GM18858 (cell line): Measurements from ENCODE around the gene ACOT2.
"Not testable (repeated sequence)": the region's sequence is repeated elsewhere in the genome, so short reads cannot be mapped to it uniquely, and the experiment has no call there.

Experiments used
- ATAC-seq: cut with Tn5 transposase; IDR thresholded peaks from one replicate; pipeline ENCODE4 v1.9.1; 2021; ENCODE audit not compliant: unreplicated experiment

The ACOT2 gene, protein sequence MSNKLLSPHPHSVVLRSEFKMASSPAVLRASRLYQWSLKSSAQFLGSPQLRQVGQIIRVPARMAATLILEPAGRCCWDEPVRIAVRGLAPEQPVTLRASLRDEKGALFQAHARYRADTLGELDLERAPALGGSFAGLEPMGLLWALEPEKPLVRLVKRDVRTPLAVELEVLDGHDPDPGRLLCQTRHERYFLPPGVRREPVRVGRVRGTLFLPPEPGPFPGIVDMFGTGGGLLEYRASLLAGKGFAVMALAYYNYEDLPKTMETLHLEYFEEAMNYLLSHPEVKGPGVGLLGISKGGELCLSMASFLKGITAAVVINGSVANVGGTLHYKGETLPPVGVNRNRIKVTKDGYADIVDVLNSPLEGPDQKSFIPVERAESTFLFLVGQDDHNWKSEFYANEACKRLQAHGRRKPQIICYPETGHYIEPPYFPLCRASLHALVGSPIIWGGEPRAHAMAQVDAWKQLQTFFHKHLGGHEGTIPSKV

DNA sequence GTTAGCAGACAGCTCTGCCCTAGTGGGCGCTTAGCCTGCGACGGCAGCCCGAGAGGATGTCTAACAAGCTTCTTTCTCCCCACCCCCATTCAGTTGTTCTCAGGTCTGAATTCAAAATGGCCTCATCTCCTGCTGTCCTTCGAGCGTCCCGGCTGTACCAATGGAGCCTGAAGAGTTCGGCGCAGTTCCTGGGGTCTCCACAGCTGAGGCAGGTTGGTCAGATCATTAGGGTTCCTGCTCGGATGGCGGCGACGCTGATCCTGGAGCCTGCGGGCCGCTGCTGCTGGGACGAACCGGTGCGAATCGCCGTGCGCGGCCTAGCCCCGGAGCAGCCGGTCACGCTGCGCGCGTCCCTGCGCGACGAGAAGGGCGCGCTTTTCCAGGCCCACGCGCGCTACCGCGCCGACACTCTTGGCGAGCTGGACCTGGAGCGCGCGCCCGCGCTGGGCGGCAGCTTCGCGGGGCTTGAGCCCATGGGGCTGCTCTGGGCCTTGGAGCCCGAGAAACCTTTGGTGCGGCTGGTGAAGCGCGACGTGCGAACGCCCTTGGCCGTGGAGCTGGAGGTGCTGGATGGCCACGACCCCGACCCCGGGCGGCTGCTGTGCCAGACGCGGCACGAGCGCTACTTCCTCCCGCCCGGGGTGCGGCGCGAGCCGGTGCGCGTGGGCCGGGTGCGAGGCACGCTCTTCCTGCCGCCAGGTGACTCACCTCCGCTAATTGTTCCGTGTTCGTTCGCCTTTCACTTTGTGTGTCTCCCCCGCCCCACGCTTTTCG is at the start of gene ACOT2:
TSS of gene ACOT2 (plus strand) at position 29 of the 774 bp plus-strand sequence. CDS start at position 57, 28 bp downstream.
- peak; percentile 38 for ATAC-seq

DNA sequence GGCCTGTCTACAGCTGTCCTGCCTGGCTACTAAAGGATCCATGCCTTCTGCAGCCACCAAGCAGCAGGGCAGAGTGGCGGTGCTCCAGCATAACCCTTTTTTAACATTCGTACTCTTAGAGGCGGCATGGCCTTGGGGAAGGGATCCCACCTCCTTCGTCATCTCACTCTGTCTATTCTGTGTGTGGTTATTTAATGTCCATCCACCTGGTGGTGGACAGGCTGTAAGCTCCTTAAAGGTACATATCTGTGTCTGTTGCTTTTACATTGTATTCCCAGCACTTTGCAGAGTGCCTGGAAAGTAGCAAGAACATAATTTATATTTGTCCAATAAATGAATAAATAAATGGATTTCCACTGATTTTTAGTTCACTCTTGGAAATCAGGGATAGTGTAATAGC is 47.8 kb upstream of the ACOT2 start:
- ATAC-seq = no peak

DNA sequence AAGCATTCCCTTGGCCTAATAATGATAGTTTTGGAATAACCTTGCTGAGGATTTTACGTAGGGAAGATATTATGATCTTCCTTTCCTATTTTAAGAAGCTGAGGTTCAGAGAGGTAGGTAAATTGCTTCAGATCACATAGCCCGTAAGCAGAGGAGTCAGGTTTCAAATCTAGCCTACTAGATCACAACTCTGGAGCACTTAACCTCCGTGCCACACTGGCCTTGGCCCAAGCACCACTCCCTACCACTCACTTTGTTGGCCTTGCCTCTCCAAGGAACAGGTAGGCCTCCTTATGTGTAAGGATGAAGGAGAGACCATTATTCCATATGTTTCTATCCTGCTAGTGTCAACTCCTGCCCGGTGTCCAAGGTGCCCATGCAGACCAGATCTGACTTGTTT is 44.5 kb upstream of the ACOT2 start:
- ATAC-seq = no peak

DNA sequence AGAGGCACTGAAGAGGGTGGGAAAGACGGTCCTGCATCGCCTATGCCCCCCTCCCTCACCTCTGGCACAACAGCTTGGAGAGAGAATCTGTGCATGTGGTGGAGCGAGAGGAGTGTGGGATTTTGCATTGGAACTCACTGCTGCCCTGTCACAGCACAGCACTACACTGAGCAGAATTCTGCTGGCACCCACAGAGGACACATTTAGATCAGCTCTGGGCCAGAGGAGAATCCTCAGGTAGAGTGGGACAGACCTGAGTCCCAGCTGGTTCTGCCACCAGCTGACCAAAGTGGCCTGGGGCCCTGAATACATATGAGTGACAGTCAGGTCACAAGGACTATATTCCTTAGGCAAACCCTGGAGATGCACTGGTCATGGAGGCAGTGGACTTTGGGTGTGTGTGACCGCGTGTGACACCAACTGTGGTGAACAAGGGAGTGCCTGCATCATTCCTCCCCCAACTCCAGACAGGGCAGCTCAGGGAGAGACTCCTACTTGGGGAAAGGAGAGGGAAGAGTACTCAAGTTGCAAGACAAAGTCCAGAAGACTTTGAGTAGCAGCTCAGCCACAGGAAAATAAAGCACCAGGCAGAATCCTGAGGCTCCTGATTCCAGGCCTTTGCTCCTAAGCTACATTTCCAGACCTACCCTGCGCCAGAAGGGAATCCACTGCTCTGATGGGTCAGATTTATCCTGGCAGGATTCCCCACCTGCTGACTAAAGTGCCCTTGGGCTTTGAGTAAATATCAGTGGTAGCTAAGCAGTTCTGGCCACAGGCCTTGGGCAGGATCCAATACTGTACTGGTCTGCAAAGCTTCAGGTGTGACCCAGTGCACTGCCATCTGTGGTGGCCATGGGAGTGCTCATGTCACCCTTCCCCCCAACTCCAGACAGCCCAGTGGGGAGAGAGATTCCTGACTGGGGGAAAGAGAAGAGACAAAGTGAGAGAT is 42.7 kb upstream of the ACOT2 start:
- ATAC-seq = no peak

DNA sequence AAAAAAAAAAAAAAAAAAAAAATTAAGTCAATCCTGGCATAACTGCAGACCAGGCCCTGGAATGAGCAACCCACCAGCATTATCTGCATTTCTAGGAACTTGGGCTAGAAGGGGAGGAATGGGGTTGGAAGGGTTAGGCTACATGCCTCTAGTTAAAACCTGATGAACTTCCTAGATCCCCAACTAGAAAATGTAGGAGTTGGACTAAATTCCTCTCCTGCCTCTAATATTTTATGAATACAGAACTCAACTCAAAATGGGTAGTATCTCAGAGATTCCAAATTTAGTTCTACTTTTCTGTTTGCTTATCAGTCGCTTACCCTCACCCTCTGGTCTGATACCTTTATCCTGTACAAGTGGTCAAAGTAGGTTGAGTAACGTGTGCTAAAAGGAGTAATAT is 39.7 kb upstream of the ACOT2 start:
- ATAC-seq = not testable (repeated sequence)

DNA sequence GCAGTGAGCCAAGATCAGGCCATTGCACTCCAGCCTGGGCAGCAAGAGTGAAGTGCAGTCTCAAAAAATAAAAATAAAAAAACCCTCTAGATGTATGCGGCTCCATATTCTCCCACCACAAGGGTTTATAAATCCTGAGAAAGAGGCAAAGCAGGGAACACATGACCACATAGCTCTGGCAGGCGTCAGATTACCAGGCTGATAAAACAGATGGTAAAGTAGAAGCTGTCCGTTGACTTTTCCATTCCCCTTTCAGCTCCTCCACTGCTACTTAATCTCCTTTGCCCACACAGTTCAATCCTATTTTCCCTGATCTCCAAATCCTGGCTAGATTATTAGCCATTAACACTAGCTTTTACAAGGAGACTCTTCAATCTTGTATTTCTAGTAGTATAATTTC is 37.0 kb upstream of the ACOT2 start:
- not testable (repeated sequence) for ATAC-seq

DNA sequence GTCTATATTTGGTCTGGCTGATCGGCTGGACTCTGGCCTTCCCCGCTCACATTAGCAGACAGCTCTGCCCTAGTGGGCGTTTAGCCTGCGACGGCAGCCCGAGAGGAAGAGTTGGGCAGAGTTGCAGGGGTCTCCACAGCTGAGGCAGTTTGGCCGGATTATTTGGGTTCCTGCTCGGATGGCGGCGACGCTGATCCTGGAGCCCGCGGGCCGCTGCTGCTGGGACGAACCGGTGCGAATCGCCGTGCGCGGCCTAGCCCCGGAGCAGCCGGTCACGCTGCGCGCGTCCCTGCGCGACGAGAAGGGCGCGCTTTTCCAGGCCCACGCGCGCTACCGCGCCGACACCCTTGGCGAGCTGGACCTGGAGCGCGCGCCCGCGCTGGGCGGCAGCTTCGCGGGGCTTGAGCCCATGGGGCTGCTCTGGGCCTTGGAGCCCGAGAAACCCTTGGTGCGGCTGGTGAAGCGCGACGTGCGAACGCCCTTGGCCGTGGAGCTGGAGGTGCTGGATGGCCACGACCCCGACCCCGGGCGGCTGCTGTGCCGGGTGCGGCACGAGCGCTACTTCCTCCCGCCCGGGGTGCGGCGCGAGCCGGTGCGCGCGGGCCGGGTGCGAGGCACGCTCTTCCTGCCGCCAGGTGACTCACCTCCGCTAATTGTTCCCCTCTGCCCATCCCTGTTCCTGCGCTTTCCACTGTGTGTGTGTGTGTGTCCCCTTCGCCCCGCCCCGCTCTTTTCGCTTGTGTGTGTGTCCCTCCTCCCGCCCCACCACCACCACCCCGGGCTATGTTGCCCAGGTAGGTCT is 31.6 kb upstream of the ACOT2 start:
- not testable (repeated sequence) for ATAC-seq

DNA sequence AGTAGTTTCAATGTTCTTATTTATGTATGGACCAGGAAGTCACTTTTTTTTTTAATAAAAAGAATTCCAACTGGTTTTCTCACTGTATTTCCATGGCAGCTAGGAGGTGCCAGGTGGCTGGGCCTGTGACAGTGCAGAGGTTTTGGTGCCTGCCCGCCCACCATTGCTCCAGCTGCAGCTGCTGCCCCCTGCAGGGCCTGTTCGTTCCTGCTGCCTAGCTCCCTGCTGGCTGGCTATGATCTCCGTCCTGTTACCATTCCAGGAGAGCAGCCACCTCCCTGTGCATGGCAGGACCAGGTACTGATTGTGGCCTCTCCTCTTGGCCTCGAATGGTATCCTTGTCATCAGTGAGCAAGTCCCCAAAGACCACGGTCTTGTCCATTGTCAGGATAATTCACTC is 30.0 kb upstream of the ACOT2 start:
- ATAC-seq = peak; percentile 62

DNA sequence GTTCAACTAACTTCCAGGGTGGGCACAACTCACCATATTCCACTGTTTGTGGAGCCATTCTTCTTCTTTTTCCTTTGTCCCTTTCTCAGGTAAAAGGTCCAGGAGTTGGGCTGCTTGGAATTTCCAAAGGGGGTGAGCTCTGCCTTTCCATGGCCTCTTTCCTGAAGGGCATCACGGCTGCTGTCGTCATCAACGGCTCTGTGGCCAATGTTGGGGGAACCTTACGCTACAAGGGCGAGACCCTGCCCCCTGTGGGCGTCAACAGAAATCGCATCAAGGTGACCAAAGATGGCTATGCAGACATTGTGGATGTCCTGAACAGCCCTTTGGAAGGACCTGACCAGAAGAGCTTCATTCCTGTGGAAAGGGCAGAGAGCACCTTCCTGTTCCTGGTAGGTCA is 26.1 kb upstream of the ACOT2 start:
- ATAC-seq = not testable (repeated sequence)

DNA sequence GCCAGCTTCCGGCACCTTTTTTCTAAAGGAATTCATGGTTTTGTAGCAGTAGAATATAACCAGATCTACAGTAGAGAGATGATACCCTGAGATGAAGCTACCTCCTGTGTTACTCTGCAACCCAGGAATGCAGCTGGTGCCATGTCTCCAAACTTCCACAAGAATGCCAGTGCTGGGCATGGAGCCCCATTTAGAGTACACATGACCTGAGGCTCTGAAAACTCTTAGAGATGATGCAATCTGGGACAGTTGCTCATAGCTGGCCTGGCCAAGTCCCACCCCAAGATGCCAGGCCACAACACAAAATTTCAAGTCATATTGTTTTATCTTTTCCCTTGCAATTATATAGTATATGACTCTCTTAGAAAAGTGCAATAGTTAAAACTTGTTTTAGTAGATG is 23.7 kb upstream of the ACOT2 start:
- not testable (repeated sequence) for ATAC-seq

DNA sequence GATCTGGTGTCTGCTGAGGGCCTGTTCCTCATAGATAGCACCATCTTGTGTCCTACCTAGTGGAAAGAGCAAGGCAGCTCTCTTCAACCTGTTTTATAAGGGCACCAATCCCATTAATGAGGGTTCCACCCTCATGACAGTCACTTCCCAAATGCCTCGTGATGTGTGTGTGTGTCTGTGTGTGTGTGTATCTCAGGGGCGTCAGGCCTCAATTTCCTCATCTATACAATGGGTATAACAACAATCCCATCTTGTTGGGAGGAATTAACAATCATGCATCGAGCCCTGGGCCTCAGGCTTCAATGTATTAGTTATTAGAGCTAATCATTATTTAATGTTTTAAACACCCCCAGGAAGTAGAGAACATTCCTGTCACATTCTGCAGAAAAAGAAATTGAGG is 19.9 kb upstream of the ACOT2 start:
- ATAC-seq = not testable (repeated sequence)

DNA sequence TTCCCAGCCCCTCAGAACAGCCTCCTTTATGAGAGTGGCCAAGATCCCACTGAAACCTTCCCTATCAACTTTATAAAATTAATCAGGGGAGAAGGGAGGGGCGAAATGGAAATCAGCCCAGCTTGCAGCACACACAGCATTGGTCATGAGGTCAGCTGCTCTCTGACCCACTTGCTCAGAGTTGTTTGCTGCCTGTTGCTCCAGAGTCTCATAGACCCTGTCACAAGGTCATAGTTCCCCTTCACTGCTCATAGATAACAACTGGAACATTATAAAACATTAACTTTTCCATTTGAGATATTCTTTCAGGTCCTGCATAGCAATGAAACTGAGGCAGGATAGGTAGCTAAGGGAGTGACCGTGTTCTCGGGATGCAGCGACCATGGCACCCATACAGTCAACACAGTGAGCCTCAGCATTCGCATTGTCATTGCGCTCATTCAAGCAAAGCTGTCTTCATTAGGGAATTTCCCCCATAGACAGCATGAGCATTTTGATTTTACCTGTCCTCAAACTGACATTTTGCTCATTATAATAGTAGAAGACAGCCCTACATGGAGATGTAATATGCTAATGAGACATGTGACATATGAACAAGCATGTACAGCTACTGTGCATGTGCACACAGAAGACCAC is 19.0 kb upstream of the ACOT2 start:
- not testable (repeated sequence) for ATAC-seq

DNA sequence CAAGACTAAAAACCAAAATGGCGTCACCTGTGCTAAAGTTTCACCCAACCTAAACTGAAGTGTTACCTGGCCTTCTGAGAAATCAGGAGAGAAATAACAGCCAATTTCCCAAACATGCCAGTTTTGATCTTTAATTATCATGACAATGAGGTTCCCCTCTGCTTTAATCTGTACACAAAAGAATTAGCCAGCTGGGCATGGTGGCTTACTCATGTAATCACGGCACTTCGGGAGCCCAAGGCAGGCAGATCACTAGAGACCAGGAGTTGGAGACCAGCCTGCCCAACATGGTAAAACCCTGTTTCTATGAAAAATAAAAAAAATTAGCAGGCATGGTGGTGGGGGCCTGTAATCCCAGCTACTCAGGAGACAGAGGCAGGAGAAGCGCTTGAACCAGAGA is 15.2 kb upstream of the ACOT2 start:
- no peak for ATAC-seq

DNA sequence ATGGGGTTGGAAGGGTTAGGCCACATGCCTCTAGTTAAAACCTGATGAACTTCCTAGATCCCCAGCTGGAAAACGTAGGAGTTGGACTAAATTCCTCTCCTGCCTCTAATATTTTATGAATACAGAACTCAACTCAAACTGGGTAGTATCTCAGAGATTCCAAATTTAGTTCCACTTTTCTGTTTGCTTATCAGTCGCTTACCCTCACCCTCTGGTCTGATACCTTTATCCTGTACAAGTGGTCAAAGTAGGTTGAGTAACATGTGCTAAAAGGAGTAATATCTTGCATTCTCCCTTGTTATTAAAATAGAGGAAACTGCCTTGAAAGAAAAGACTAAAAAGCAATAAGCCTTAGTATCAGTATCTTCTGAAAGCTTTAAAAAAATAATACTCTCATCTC is 11.8 kb upstream of the ACOT2 start:
- ATAC-seq = not testable (repeated sequence)

DNA sequence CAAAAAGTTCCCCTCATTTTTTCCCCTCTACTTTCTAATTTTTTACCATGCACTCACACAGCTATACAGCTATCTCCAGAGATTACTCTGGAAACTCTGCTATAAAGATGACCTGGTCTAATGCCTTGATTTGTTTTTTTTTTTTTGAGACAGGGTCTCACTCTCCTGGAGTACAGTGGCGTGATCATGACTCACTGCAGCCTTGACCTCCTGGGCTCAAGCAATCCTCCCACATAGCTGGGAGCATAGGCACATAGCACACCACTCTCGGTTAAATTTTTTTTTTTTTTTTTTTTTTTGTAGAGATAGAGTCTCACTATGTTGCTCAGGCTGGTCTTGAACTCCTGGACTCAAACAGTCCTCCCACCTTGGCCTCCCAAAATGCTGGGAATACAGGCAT is 10.8 kb upstream of the ACOT2 start:
- ATAC-seq = not testable (repeated sequence)

DNA sequence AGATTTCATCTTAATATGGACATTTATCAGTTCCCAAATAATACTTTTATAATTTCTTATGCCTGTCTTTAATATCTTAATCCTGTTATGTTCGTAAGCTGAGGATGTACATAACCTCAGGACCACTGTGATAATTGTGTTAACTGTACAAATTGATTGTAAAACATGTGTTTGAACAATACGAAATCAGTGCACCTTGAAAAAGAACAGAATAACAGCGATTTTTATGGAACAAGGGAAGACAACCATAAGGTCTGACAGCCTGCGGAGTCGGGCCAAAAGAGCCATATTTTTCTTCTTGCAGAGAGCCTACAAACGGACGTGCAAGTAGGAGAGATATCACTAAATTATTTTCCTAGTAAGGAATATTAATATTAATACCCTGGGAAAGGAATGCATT is 6.8 kb upstream of the ACOT2 start:
- ATAC-seq = not testable (repeated sequence)

DNA sequence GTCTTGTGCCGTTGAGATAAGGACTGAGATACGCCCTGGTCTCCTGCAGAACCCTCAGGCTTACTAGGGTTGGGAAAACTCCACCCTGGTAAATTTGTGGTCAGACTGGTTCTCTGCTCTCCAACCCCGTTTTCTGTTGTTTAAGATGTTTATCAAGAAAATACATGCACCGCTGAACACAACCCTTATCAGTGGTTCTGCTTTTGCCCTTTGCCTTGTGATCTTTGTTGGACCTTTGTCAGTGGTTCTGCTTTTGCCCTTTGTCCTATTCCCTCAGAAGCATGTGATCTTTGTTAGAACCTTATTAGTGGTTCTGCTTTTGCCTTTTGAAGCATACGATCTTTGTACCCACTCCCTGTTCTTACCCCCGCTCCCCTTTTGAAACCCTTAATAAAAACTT is 6.3 kb upstream of the ACOT2 start:
- ATAC-seq = not testable (repeated sequence)

DNA sequence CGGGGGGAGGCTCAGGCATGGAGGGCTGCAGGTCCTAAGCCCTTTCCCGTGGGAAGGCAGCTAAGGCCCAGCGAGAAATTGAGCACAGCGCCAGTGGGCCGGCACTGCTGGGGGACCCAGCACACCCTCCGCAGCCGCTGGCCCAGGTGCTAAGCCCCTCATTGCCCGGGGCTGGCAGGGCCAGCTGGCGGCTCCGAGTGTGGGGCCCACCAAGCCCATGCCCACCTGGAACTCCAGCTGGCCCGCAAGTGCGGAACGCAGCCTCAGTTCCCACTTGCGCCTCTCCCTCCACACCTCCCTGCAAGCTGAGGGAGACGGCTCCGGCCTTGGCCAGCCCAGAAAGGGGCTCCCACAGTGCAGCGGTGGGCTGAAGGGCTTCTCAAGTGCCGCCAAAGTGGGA is 2.6 kb upstream of the ACOT2 start:
- not testable (repeated sequence) for ATAC-seq

DNA sequence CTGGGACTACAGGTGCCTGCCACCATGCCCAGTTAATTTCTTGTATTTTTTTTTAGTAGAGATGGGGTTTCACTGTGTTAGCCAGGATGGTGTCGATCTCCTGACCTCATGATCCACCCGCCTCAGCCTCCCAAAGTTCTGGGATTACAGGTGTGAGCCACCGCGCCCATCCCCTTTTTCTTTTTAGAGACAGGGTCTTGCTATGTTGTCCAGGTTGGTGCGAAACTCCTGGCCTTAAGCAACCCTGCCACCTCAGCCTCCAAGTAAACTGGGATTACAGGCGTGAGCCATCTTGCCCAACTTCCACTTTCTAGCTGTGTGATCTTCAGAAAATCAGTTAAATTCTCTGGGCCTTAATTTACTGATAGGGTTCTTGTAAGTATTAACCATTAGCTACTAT is 2.1 kb upstream of the ACOT2 start:
- ATAC-seq = not testable (repeated sequence)

DNA sequence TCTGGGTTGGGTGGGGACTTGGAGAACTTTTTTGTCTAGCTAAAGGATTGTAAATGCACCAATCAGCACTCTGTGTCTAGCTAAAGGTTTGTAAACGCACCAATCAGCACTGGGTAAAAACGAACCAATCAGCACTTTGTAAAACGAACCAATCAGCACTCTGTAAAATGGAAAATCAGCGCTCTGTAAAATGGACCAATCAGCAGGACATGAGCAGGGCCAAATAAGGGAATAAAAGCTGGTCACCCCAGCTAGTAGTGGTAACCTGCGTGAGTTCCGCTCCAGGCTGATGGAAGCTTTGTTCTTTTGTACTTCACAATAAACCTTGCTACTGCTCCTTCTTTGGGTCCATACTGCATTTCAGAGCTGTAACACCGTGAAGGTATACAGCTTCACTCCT is 1.7 kb upstream of the ACOT2 start:
- ATAC-seq = no peak
